Activated B cell treated with CpG ODN at 0.5 μM for 24 hours (primary cell): Measurements from ENCODE around the gene DENND4A. TPM values are rescaled to one million over a fixed set of nuclear protein-coding genes. Genes with fewer than 3 reads are reported as not detected.

Experiments
- ATAC-seq: fragments of 200-7000 bp; cut with Tn5 transposase; one replicate; pipeline ENCODE4 v1.10.0; 2021; ENCODE audit warnings: low read depth, mild to moderate bottlenecking, moderate library complexity
- CTCF ChIA-PET: fragments of 350-600 bp; sonication (Branson Sonifier 250); formaldehyde crosslinking; loops from one replicate; lab custom pipeline; 2021; ENCODE audit warnings: antibody characterized with exemption; lab: Charles Lee
- POLR2A ChIA-PET: fragments of 350-600 bp; sonication (Branson Sonifier 250); formaldehyde crosslinking; loops from one replicate; lab custom pipeline; 2021; ENCODE audit warnings: antibody characterized with exemption; lab: Charles Lee
- DNase-seq: peaks from one replicate; pipeline ENCODE4 v3.0.0; 2022
- H3K27ac Mint-ChIP-seq: one replicate; pipeline ENCODE4 v1.8.0; 2020; ENCODE audit warnings: mixed read lengths
- H3K27me3 Mint-ChIP-seq: one replicate; pipeline ENCODE4 v1.8.0; 2021; ENCODE audit warnings: mixed read lengths
- H3K36me3 Mint-ChIP-seq: one replicate; pipeline ENCODE4 v1.8.0; 2021; ENCODE audit warnings: low read depth, mixed read lengths
- H3K4me1 Mint-ChIP-seq: one replicate; pipeline ENCODE4 v1.8.0; 2021; ENCODE audit warnings: mixed read lengths
- H3K4me3 Mint-ChIP-seq: one replicate; pipeline ENCODE4 v1.8.0; 2020; ENCODE audit warnings: mild to moderate bottlenecking, mixed read lengths
- H3K9me3 Mint-ChIP-seq: one replicate; pipeline ENCODE4 v1.8.0; 2020; ENCODE audit warnings: mixed read lengths
- intact Hi-C: fragments of 100-400 bp; cut with micrococcal nuclease; formaldehyde crosslinking; loops from one replicate; pipeline ENCODE4 v1.15.1; 2024
- total RNA-seq: library from RNA; stranded (reverse); gene quantifications from 2 replicates; pipeline ENCODE4 v1.2.3, GENCODE V29; 2022
- TF ChIP-seq, protein P1 (sequence below): fragments of 200-600 bp; IDR thresholded peaks from one replicate; pipeline ENCODE4 v1.8.0; 2022; ENCODE audit warnings: antibody characterized with exemption, mild to moderate bottlenecking

The DENND4A gene
- total RNA-seq, 1 donor from 2014 or later: 166 TPM

DNA sequence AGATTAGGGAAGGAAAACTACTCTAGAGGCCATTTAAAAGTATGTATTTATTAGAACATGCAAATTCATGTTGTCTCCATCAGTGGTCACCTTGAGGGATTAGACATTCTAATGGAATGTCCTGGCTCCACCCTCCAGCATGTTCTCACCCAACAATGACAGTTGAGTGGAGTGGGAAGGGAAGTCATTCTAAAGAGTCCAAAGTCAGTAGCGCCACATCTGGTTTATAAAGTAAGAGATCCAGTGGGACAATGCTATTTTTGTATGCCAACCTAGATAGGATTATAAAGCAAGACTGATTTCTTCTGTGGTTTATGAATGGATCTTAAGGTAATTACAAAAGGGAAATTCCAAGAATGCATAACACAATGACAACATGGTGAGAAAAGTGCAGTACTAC, 137.1 kb downstream of the DENND4A start:
- ChIA-PET CTCF (no interaction called here), POLR2A (no interaction called here)
- peaks cover 83% of the 10 kb centered on the region for H3K36me3 Mint-ChIP-seq
- TF ChIP-seq, protein P1, sequence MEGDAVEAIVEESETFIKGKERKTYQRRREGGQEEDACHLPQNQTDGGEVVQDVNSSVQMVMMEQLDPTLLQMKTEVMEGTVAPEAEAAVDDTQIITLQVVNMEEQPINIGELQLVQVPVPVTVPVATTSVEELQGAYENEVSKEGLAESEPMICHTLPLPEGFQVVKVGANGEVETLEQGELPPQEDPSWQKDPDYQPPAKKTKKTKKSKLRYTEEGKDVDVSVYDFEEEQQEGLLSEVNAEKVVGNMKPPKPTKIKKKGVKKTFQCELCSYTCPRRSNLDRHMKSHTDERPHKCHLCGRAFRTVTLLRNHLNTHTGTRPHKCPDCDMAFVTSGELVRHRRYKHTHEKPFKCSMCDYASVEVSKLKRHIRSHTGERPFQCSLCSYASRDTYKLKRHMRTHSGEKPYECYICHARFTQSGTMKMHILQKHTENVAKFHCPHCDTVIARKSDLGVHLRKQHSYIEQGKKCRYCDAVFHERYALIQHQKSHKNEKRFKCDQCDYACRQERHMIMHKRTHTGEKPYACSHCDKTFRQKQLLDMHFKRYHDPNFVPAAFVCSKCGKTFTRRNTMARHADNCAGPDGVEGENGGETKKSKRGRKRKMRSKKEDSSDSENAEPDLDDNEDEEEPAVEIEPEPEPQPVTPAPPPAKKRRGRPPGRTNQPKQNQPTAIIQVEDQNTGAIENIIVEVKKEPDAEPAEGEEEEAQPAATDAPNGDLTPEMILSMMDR: no peak
- no peak overlapping the region for H3K27ac Mint-ChIP-seq
- no peaks in the 10 kb centered on the region for H3K27me3 Mint-ChIP-seq
- DNase-seq (no peak), ATAC-seq (no peak)
- intact Hi-C loops: no loop called here
- no peak overlapping the region for H3K4me3 Mint-ChIP-seq
- no peaks in the 10 kb centered on the region for H3K9me3 Mint-ChIP-seq
- peaks cover 15% of the 10 kb centered on the region for H3K4me1 Mint-ChIP-seq

DNA sequence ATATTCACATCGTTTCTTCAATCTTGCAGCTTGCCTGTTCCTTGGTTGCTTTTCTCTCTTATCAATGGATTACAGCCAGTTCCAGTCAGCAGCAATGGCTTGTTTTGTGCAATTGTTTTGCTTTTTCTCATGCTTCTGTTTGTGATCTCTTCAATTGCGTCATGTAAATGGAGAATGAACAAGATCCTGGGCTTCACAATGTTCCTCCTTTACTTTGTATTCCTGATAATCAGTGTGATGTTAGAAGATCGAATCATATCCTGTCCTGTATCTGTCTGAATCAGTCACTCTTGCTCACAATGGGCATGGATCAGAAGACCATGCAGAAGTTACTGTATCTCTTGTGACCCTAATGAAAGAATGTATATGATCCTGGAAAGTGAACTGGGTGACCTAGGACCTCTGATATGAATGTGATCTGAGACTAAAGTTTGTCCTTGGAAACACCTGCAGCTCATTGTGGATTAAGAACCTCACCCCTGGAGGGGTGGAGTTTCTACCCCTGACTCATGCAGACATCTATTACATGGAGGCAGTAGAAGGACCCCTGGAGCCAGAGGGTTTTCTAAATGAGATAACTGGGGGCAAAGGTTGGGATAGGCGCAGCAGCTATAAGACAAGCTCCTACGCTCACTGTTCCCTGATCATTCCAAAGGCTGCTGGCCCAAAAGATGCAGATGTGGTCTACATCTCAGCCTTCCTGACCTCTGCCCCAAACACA, 138.1 kb downstream of the DENND4A start:
- Mint-ChIP-seq H3K4me3 (no peak overlapping the region), H3K4me1 (peaks cover 10% of the 10 kb centered on the region), H3K9me3 (no peaks in the 10 kb centered on the region), H3K27ac (peak overlapping the region; percentile 0), H3K36me3 (peaks cover 74% of the 10 kb centered on the region), H3K27me3 (no peaks in the 10 kb centered on the region)
- TF ChIP-seq, protein P1: no peak
- ATAC-seq: no peak
- ChIA-PET CTCF (no interaction called here), POLR2A (interaction anchor here (0.6 kb wide), 1 partner anchor 184 kb away, joined by 4 read pairs; no protein-coding TSS in a partner anchor)
- DNase-seq: no peak
- intact Hi-C loops: no loop called here

DNA sequence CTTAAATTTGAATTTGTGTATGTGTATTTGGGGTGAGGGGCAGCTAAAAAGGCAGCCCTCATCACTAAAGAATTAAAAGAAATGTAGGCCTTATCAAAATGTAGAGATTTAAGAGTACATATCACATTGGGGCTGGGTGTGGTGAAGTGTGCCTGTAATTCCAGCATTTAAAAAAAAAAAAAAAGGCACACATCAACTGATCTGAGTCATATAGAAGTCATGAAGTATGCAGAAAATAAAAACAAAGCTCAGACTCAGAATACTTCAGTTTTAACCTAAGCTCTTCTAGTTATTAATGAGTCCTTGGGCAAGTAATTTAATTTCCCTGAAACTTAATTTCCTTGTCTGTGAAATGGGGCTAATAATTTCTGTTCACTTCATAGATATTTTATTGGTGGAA, 138.8 kb downstream of the DENND4A start:
- Mint-ChIP-seq H3K36me3 (peaks cover 68% of the 10 kb centered on the region), H3K27me3 (no peaks in the 10 kb centered on the region), H3K4me3 (no peak overlapping the region), H3K27ac (no peak overlapping the region), H3K9me3 (no peaks in the 10 kb centered on the region), H3K4me1 (peaks cover 7% of the 10 kb centered on the region)
- ChIA-PET POLR2A (no interaction called here), CTCF (no interaction called here)
- ATAC-seq (no peak), DNase-seq (no peak)
- TF ChIP-seq, protein P1: no peak
- intact Hi-C loops: no loop called here

DNA sequence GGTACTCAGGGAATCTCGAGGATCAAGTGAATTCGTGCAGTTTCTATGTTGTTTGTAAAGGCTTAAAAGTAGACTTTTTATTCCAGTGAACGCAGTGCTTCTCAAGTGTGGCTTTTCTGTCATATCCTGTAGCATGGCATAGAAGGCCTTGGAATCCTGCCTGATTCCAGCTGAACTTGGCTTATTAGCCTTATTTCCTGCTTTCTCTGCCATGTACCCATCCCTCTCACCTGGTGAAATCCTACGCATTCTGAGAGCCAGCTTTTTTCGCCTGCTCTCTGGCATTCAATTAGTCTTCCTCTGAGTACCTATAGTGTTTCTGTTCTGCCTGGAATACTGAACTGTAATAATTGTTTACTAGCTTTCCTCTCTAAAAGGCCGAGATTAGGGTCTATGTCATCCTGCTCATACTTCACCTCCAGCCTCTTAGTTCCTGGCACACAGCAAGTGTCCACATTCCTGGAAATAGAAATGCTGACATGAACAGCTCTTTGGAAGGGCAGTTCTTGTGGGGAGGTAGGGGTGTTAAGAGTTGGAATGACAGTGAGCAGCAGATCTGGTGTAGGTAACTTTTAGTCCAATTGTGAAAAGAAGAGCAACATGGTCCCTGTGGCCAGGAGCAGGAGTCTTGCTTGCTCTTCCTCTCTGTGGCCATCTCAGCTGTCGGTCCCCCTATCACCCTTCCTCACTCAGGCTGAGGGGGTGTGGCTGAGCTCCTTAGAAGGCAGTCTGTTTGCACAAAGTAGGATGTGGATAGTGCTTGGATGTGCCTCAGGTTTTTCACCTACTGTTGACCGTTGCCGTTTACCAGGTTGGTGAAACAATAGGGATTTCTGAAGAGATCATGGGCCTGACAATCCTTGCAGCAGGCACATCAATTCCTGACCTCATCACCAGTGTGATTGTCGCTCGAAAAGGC, 140.0 kb downstream of the DENND4A start:
- DNase-seq (no peak), ATAC-seq (no peak)
- POLR2A ChIA-PET: no interaction called here
- intact Hi-C loops: no loop called here
- Mint-ChIP-seq H3K4me3 (no peak overlapping the region), H3K9me3 (no peaks in the 10 kb centered on the region), H3K27me3 (no peaks in the 10 kb centered on the region), H3K36me3 (peaks cover 62% of the 10 kb centered on the region), H3K27ac (peak overlapping the region; percentile 43), H3K4me1 (peaks cover 10% of the 10 kb centered on the region)
- TF ChIP-seq, protein P1: no peak
- CTCF ChIA-PET: no interaction called here

DNA sequence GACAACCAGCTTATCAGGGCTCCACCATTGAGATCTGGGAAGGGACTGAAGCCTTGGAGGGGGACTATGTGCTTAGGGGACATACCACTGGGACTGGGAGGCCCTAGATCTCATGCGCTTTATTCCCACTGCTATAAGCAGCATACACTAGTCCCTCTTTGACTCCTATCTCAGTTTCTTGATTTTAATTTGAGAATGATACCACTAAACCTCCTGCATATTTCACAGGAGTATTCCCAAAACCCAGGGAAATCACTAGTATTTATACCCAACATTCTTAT, 141.1 kb downstream of the DENND4A start:
- Mint-ChIP-seq H3K4me1 (peaks cover 10% of the 10 kb centered on the region), H3K9me3 (no peaks in the 10 kb centered on the region), H3K4me3 (no peak overlapping the region), H3K27me3 (no peaks in the 10 kb centered on the region), H3K27ac (no peak overlapping the region), H3K36me3 (peaks cover 55% of the 10 kb centered on the region)
- no peak for DNase-seq
- ChIA-PET POLR2A (no interaction called here), CTCF (no interaction called here)
- no peak for ATAC-seq
- TF ChIP-seq, protein P1: no peak
- intact Hi-C loops: no loop called here
